WTC11 (cell line): Measurements from ENCODE around the gene KAZALD1. TPM values are rescaled to one million over a fixed set of nuclear protein-coding genes. Genes with fewer than 3 reads are reported as not detected.

Source experiments
- ATAC-seq: fragments of 200-7000 bp; cut with Tn5 transposase; 2 replicates; pipeline ENCODE4 v1.10.0; 2021; ENCODE audit warnings: mild to moderate bottlenecking, moderate library complexity
- CTCF ChIA-PET: fragments of 300-600 bp; sonication (Branson Sonifier 250); formaldehyde crosslinking; loops from one replicate; lab custom pipeline; 2021; ENCODE audit warnings: antibody characterized with exemption; lab: Charles Lee
- POLR2A ChIA-PET: fragments of 350-600 bp; sonication (Branson Sonifier 250); formaldehyde crosslinking; loops from one replicate; lab custom pipeline; 2021; ENCODE audit warnings: antibody characterized with exemption; lab: Charles Lee
- DNase-seq: peaks from one replicate; pipeline ENCODE4 v3.0.0; 2021; ENCODE audit warnings: low spot score
- H3K27ac Mint-ChIP-seq: 2 replicates; pipeline ENCODE4 v1.8.0; 2021; ENCODE audit warnings: mixed read lengths
- H3K27me3 Mint-ChIP-seq: 2 replicates; pipeline ENCODE4 v1.8.0; 2021; ENCODE audit warnings: low read depth, mild to moderate bottlenecking, moderate library complexity, mixed read lengths
- H3K36me3 Mint-ChIP-seq: 2 replicates; pipeline ENCODE4 v1.8.0; 2021; ENCODE audit warnings: mixed read lengths
- H3K4me1 Mint-ChIP-seq: 2 replicates; pipeline ENCODE4 v1.8.0; 2022; ENCODE audit warnings: mixed read lengths
- H3K4me3 Mint-ChIP-seq: 2 replicates; pipeline ENCODE4 v1.8.0; 2021; ENCODE audit warnings: mild to moderate bottlenecking, moderate library complexity, mixed read lengths
- H3K9me3 Mint-ChIP-seq: 2 replicates; pipeline ENCODE4 v1.8.0; 2021; ENCODE audit warnings: mixed read lengths
- CDX4 ChIP-seq: fragments of 250-450 bp; sonication (Bioruptor Pico); IDR thresholded peaks from 2 replicates; pipeline ENCODE4 v1.9.0; 2021; ENCODE audit warnings: moderate library complexity, mild to moderate bottlenecking, inconsistent platforms, borderline replicate concordance
- CREB1 ChIP-seq: sonication (generic); formaldehyde crosslinking; IDR thresholded peaks from 2 replicates; pipeline ENCODE4 v1.8.0; 2023; ENCODE audit warnings: mild to moderate bottlenecking, missing genetic modification reagents
- CTCF ChIP-seq: fragments of 200-600 bp; IDR thresholded peaks from 2 replicates; pipeline ENCODE4 v1.8.0; 2022; ENCODE audit warnings: antibody characterized with exemption
- FOXK1 ChIP-seq: sonication (generic); formaldehyde crosslinking; IDR thresholded peaks from 2 replicates; pipeline ENCODE4 v1.8.0; 2022; ENCODE audit warnings: mild to moderate bottlenecking, moderate library complexity, missing genetic modification reagents
- GRHL2 ChIP-seq: fragments of 250-450 bp; sonication (Bioruptor Pico); IDR thresholded peaks from 2 replicates; pipeline ENCODE4 v1.8.0; 2022; ENCODE audit warnings: mild to moderate bottlenecking, moderate library complexity; ENCODE audit not compliant: insufficient replicate concordance, severe bottlenecking
- HMGA2 ChIP-seq: fragments of 250-450 bp; sonication (Bioruptor Pico); IDR thresholded peaks from 2 replicates; pipeline ENCODE4 v1.4.0; 2021; ENCODE audit warnings: mild to moderate bottlenecking, moderate library complexity
- HMGXB4 ChIP-seq: sonication (generic); formaldehyde crosslinking; IDR thresholded peaks from 2 replicates; pipeline ENCODE4 v1.8.1; 2023; ENCODE audit warnings: mild to moderate bottlenecking, moderate library complexity, missing genetic modification reagents
- MAX ChIP-seq: sonication (generic); formaldehyde crosslinking; IDR thresholded peaks from 2 replicates; pipeline ENCODE4 v1.8.0; 2022; ENCODE audit warnings: mild to moderate bottlenecking, missing genetic modification reagents
- SP1 ChIP-seq: sonication (generic); formaldehyde crosslinking; conservative IDR thresholded peaks from 2 replicates; pipeline ENCODE4 v1.8.1; 2022; ENCODE audit warnings: missing genetic modification reagents
- STAT6 ChIP-seq: sonication (generic); formaldehyde crosslinking; conservative IDR thresholded peaks from 2 replicates; pipeline ENCODE4 v1.8.1; 2023; ENCODE audit warnings: mild to moderate bottlenecking, low read depth, missing genetic modification reagents, moderate library complexity
- TCF7 ChIP-seq: sonication (generic); formaldehyde crosslinking; IDR thresholded peaks from 2 replicates; pipeline ENCODE4 v1.8.0; 2022; ENCODE audit warnings: mild to moderate bottlenecking, low read depth, missing genetic modification reagents, moderate library complexity
- TEAD1 ChIP-seq: sonication (generic); formaldehyde crosslinking; IDR thresholded peaks from 2 replicates; pipeline ENCODE4 v1.8.0; 2022; ENCODE audit warnings: mild to moderate bottlenecking, missing genetic modification reagents
- USF2 ChIP-seq: sonication (generic); formaldehyde crosslinking; IDR thresholded peaks from 2 replicates; pipeline ENCODE4 v1.8.1; 2023; ENCODE audit warnings: mild to moderate bottlenecking, missing genetic modification reagents, moderate library complexity
- ZNF263 ChIP-seq: sonication (generic); formaldehyde crosslinking; IDR thresholded peaks from 2 replicates; pipeline ENCODE4 v1.8.1; 2022; ENCODE audit warnings: low read depth, mild to moderate bottlenecking, moderate library complexity, missing genetic modification reagents
- ZNF423 ChIP-seq: fragments of 250-450 bp; sonication (Bioruptor Pico); IDR thresholded peaks from 2 replicates; pipeline ENCODE4 v2.1.2; 2022; ENCODE audit warnings: mild to moderate bottlenecking, moderate library complexity
- ZNF671 ChIP-seq: fragments of 250-450 bp; sonication (Bioruptor Pico); IDR thresholded peaks from 2 replicates; pipeline ENCODE4 v1.8.0; 2021; ENCODE audit warnings: mild to moderate bottlenecking
- ZSCAN18 ChIP-seq: fragments of 250-450 bp; sonication (Bioruptor Pico); IDR thresholded peaks from 2 replicates; pipeline ENCODE4 v2.1.2; 2022; ENCODE audit warnings: mild to moderate bottlenecking, moderate library complexity
- total RNA-seq: library from RNA; stranded (reverse); gene quantifications from 3 replicates; pipeline ENCODE4 v1.2.3, GENCODE V29; 2021

The KAZALD1 gene
- total RNA-seq, 1 experiment from 2014 or later: 19.2 TPM

GRCh38 chr10:101050208-101051069 is 11.3 kb upstream of the KAZALD1 start:
- POLR2A ChIA-PET: interaction anchor here (0.6 to 1.4 kb wide), 2 partner anchors 11 to 1238 kb away, joined by 3 to 7 read pairs; partner anchors contain the start of gene KAZALD1
- Mint-ChIP-seq H3K4me3 (peak overlapping the region; percentile 60), H3K27me3 (peaks cover 67% of the 10 kb centered on the region), H3K36me3 (peaks cover 3% of the 10 kb centered on the region; the same call in 1 of the 2 replicates), H3K27ac (no peak overlapping the region), H3K4me1 (peaks cover 41% of the 10 kb centered on the region), H3K9me3 (no peaks in the 10 kb centered on the region)
- peak; percentile 95 for DNase-seq
- CTCF ChIA-PET: interaction anchor here (0.6 to 10.4 kb wide), 73 partner anchors 11 to 699 kb away, joined by 3 to 405 read pairs (median 5); partner anchors contain the start of genes HIF1AN, KAZALD1, LBX1 and LZTS2
- peak; percentile 68 for ATAC-seq
- 0 out of 2 replicates have a peak, but pooled peaks have one; percentile 32 for TF ChIP-seq USF2 (CRISPR knock-in tag)
- 0 out of 2 replicates have a peak, but pooled peaks have one; percentile 38 for TF ChIP-seq SP1 (CRISPR knock-in tag)
- TF ChIP-seq TEAD1 (CRISPR knock-in tag): peak; percentile 45; the same call in 1 of the 2 replicates
- TF ChIP-seq HMGXB4 (CRISPR knock-in tag): 0 out of 2 replicates have a peak, but pooled peaks have one; percentile 39
- TF ChIP-seq ZNF671 (CRISPR knock-in tag): no peak
- 0 out of 2 replicates have a peak, but pooled peaks have one; percentile 43 for TF ChIP-seq FOXK1
- TF ChIP-seq ZNF423 (CRISPR knock-in tag): peak; percentile 72
- 0 out of 2 replicates have a peak, but pooled peaks have one; percentile 19 for TF ChIP-seq ZNF263 (CRISPR knock-in tag)
- TF ChIP-seq CTCF: peak; percentile 86
- TF ChIP-seq MAX (CRISPR knock-in tag): peak; percentile 74; the same call in 1 of the 2 replicates
- no peak for TF ChIP-seq STAT6 (CRISPR knock-in tag)

- DNase-seq (no peak), ATAC-seq (no peak)
- Mint-ChIP-seq H3K4me1 (peaks cover 29% of the 10 kb centered on the region), H3K4me3 (no peak overlapping the region), H3K27ac (no peak overlapping the region), H3K36me3 (peaks cover 3% of the 10 kb centered on the region; the same call in 1 of the 2 replicates), H3K27me3 (peaks cover 48% of the 10 kb centered on the region), H3K9me3 (no peaks in the 10 kb centered on the region)
- POLR2A ChIA-PET: interaction anchor here (0.6 to 1.6 kb wide), 2 partner anchors 24 to 25 kb away, joined by 4 to 5 read pairs; no protein-coding TSS in a partner anchor
- CTCF ChIA-PET: interaction anchor here (0.6 to 10.4 kb wide), 13 partner anchors 13 to 721 kb away, joined by 3 to 405 read pairs (median 46); partner anchors contain the start of genes KAZALD1, PDZD7 and SFXN3
- TF ChIP-seq STAT6 (CRISPR knock-in tag): no peak
- TF ChIP-seq CREB1 (CRISPR knock-in tag): no peak
- no peak for TF ChIP-seq CDX4
- no peak for TF ChIP-seq HMGA2 (CRISPR knock-in tag)
- TF ChIP-seq TEAD1 (CRISPR knock-in tag): no peak
- TF ChIP-seq ZSCAN18 (CRISPR knock-in tag): no peak
- TF ChIP-seq GRHL2: no peak
- no peak for TF ChIP-seq TCF7 (CRISPR knock-in tag)
Measured at GRCh38 chr10:101052285-101052684, 9.5 kb upstream of the KAZALD1 start.
